ENCODE measurements around the gene NMT1. TPM values are rescaled to one million over a fixed set of nuclear protein-coding genes. Genes with fewer than 3 reads are reported as not detected.

The NMT1 gene
- total and polyA plus RNA-seq, 2 of the 13 experiments (the other 11 are each of a cell fraction or from before 2014, with no cell fraction given) = 75.7 to 142 TPM

- no peak for TF ChIP-seq SKI (IDR thresholded peaks at IDR 0.05; ENCODE audit: partially characterized antibody)
- peak; percentile 87 for TF ChIP-seq DPF2 (CRISPR knock-in tag; IDR thresholded peaks at IDR 0.05; ENCODE audit: borderline replicate concordance, low read depth)
- peak; percentile 42; the same call in 1 of the 3 replicates for TF ChIP-seq MXI1 (IDR thresholded peaks at IDR 0.05; ENCODE audit: borderline replicate concordance, low read depth, low read length)
- TF ChIP-seq ZNF570 (CRISPR knock-in tag; IDR thresholded peaks at IDR 0.05; ENCODE audit: borderline replicate concordance) = no peak
- TF ChIP-seq KDM2A (CRISPR knock-in tag; IDR thresholded peaks at IDR 0.05; ENCODE audit: borderline replicate concordance, low read depth) = no peak; the same call in 1 of the 2 replicates
- TF ChIP-seq TP53 (CRISPR knock-in tag; conservative IDR thresholded peaks at IDR 0.05) = no peak
- TF ChIP-seq ZNF329 (CRISPR knock-in tag; IDR thresholded peaks at IDR 0.05; ENCODE audit: low read depth) = no peak
- no peak for TF ChIP-seq MIER3 (CRISPR knock-in tag; IDR thresholded peaks at IDR 0.05; ENCODE audit: borderline replicate concordance)
- TF ChIP-seq SP1 (IDR thresholded peaks at IDR 0.05) = no peak
- peak; percentile 41; the same call in 1 of the 2 replicates for TF ChIP-seq SP1 (CRISPR knock-in tag; IDR thresholded peaks at IDR 0.05)
- no peak for TF ChIP-seq ZFYVE20 (CRISPR knock-in tag; IDR thresholded peaks at IDR 0.05; ENCODE audit: borderline replicate concordance, low read depth)
- no peak for TF ChIP-seq ZFP36 (IDR thresholded peaks at IDR 0.05; ENCODE audit: borderline replicate concordance, low read depth, low read length, partially characterized antibody)
- no peak for TF ChIP-seq ARID2 (CRISPR knock-in tag; IDR thresholded peaks at IDR 0.05; ENCODE audit: borderline replicate concordance)
- peak; percentile 82 for TF ChIP-seq HDAC1 (CRISPR knock-in tag; IDR thresholded peaks at IDR 0.05)
- TF ChIP-seq POLR2A (IDR thresholded peaks at IDR 0.05; ENCODE audit: insufficient read depth in 1 of 2, low read depth in 2 of 2, low read length in 2 of 2) = no peak
- peak; percentile 68 for TF ChIP-seq RARA (CRISPR knock-in tag; IDR thresholded peaks at IDR 0.05)
- TF ChIP-seq ZNF567 (CRISPR knock-in tag; IDR thresholded peaks at IDR 0.05; ENCODE audit: borderline replicate concordance) = peak; percentile 74
- no peak for TF ChIP-seq NPAS2 (CRISPR knock-in tag; IDR thresholded peaks at IDR 0.05; ENCODE audit: borderline replicate concordance)
- no peak for TF ChIP-seq BRCA1 (CRISPR knock-in tag; IDR thresholded peaks at IDR 0.05)
- TF ChIP-seq ZNF782 (CRISPR knock-in tag; IDR thresholded peaks at IDR 0.05; ENCODE audit: borderline replicate concordance) = no peak
- no peak for TF ChIP-seq SCMH1 (CRISPR knock-in tag; IDR thresholded peaks at IDR 0.05; ENCODE audit: borderline replicate concordance)
- TF ChIP-seq ERF (CRISPR knock-in tag; IDR thresholded peaks at IDR 0.05) = peak; percentile 56; the same call in 1 of the 2 replicates
- no peak for TF ChIP-seq CHD4 (IDR thresholded peaks at IDR 0.05; ENCODE audit: borderline replicate concordance, low read length)
- TF ChIP-seq ZNF24 (IDR thresholded peaks at IDR 0.05) = no peak
- peak; percentile 42; the same call in 1 of the 2 replicates for TF ChIP-seq DRAP1 (CRISPR knock-in tag; IDR thresholded peaks at IDR 0.05)
- TF ChIP-seq ZNF33B (CRISPR knock-in tag; IDR thresholded peaks at IDR 0.05) = peak; percentile 77; the same call in 1 of the 2 replicates
- TF ChIP-seq CSRNP1 (CRISPR knock-in tag; IDR thresholded peaks at IDR 0.05) = no peak
- TF ChIP-seq YEATS2 (CRISPR knock-in tag; IDR thresholded peaks at IDR 0.05; ENCODE audit: borderline replicate concordance) = peak; percentile 59; the same call in 1 of the 2 replicates
- no peak for TF ChIP-seq DBP (CRISPR knock-in tag; IDR thresholded peaks at IDR 0.05; ENCODE audit: not compliant biosample characterization)
Observed at GRCh38 chr17:45123930-45124796, 63.0 kb downstream of the NMT1 start (continued).

All from HepG2 (cell line).